A549 (cell line): ENCODE data around the gene SH3RF1. TPM values are rescaled to one million over a fixed set of nuclear protein-coding genes. Genes with fewer than 3 reads are reported as not detected.

Experiments used
- ATAC-seq, 2 experiments: fragments of 200-7000 bp in 1 of 2; fragments of >200 bp in 1 of 2; cut with Nextera tagmentation in 1 of 2; cut with Tn5 transposase in 1 of 2; 3 replicates each; pipeline versions ENCODE4 v1.8.0 to v1.9.1; 2018 to 2020; ENCODE audit warnings: mild to moderate bottlenecking in 1 of 2, moderate library complexity in 1 of 2
- CTCF ChIA-PET: fragments of 300-600 bp; sonication (Branson Sonifier 250); formaldehyde crosslinking; extraction: SDS; loops from one replicate; lab custom pipeline; 2021; ENCODE audit warnings: antibody characterized with exemption, inconsistent platforms; lab: Yijun Ruan, JAX
- POLR2A ChIA-PET: fragments of 350-600 bp; formaldehyde crosslinking; extraction: SDS; loops from one replicate; lab custom pipeline; 2021; ENCODE audit warnings: antibody characterized with exemption, inconsistent platforms; lab: Yijun Ruan, JAX
- DNase-seq, 2 experiments: peaks; one replicate each; pipeline versions ENCODE4 v3.0.0 to v3.0.0-alpha.2; 2011 to 2016; ENCODE audit warnings: low read depth in 1 of 2, low spot score in 1 of 2
- FAIRE-seq: peaks from 2 replicates; lab custom pipeline; 2011; peaks lifted over from hg19 to GRCh38; lab: Jason Lieb, UNC
- H3K27ac ChIP-seq, 2 experiments: fragments of >200 bp; sonication (Bioruptor Twin); formaldehyde crosslinking; 3 replicates each; pipeline ENCODE4 v1.5.1; 2016 to 2017
- H3K4me1 ChIP-seq: fragments of >200 bp; sonication (Bioruptor Twin); formaldehyde crosslinking; 3 replicates; pipeline ENCODE4 v1.6.1; 2016
- H3K4me2 ChIP-seq: fragments of >200 bp; sonication (Bioruptor Twin); formaldehyde crosslinking; 3 replicates; pipeline ENCODE4 v1.6.1; 2016
- H3K4me3 ChIP-seq: fragments of >200 bp; sonication (Bioruptor Twin); formaldehyde crosslinking; 3 replicates; pipeline ENCODE4 v1.5.1; 2016
- H3K9me3 ChIP-seq: fragments of >200 bp; sonication (Bioruptor Twin); formaldehyde crosslinking; 3 replicates; pipeline ENCODE4 v1.6.1; 2016
- BCL3 ChIP-seq: fragments of >200 bp; sonication (Bioruptor Twin); formaldehyde crosslinking; IDR thresholded peaks from 3 replicates; pipeline ENCODE4 v1.6.1; 2016
- BHLHE40 ChIP-seq: IDR thresholded peaks from 2 replicates; pipeline ENCODE4 v1.6.1; 2012; ENCODE audit warnings: low read depth, low read length, inconsistent platforms
- ELK1 ChIP-seq: fragments of 150-350 bp; IDR thresholded peaks from 2 replicates; pipeline ENCODE4 v1.6.1; 2014; ENCODE audit warnings: low read depth, mild to moderate bottlenecking, low read length
- EP300 ChIP-seq, 2 experiments: fragments of >200 bp; sonication (Bioruptor Twin); formaldehyde crosslinking; IDR thresholded peaks; 2 replicates in 1 of 2; 3 replicates in 1 of 2; pipeline ENCODE4 v1.6.1; 2016 to 2017
- FOSB ChIP-seq: fragments of 250-450 bp; sonication (Bioruptor Pico); IDR thresholded peaks from 2 replicates; pipeline ENCODE4 v1.5.0; 2020; ENCODE audit warnings: mild to moderate bottlenecking, moderate library complexity
- HDAC2 ChIP-seq: fragments of 200-600 bp; sonication (generic); IDR thresholded peaks from 2 replicates; pipeline ENCODE4 v1.6.1; 2016
- HEYL ChIP-seq: fragments of 250-450 bp; sonication (Bioruptor Pico); IDR thresholded peaks from 2 replicates; pipeline ENCODE4 v1.8.0; 2021; ENCODE audit warnings: mild to moderate bottlenecking, moderate library complexity
- HMGXB4 ChIP-seq: fragments of 250-450 bp; sonication (Bioruptor Pico); IDR thresholded peaks from 2 replicates; pipeline ENCODE4 v1.5.0; 2021; ENCODE audit warnings: mild to moderate bottlenecking, moderate library complexity, borderline replicate concordance
- HOXB13 ChIP-seq: fragments of 250-450 bp; sonication (Bioruptor Pico); IDR thresholded peaks from 2 replicates; pipeline ENCODE4 v1.5.0; 2020; ENCODE audit warnings: low read depth, mild to moderate bottlenecking, moderate library complexity
- JUN ChIP-seq, 2 experiments: fragments of >200 bp; sonication (Bioruptor Twin); formaldehyde crosslinking; IDR thresholded peaks; 2 replicates in 1 of 2; 3 replicates in 1 of 2; pipeline ENCODE4 v1.6.1; 2016 to 2017
- JUNB ChIP-seq: fragments of >200 bp; sonication (Bioruptor Twin); formaldehyde crosslinking; IDR thresholded peaks from 2 replicates; pipeline ENCODE4 v1.6.1; 2016
- KDM1A ChIP-seq: fragments of 200-600 bp; sonication (generic); IDR thresholded peaks from 2 replicates; pipeline ENCODE4 v1.6.1; 2016; ENCODE audit warnings: low read depth, mild to moderate bottlenecking
- KDM5A ChIP-seq: fragments of 200-600 bp; sonication (generic); IDR thresholded peaks from 2 replicates; pipeline ENCODE4 v1.6.1; 2016; ENCODE audit warnings: antibody characterized with exemption, mild to moderate bottlenecking
- MAFK ChIP-seq: fragments of 450-650 bp; IDR thresholded peaks from 2 replicates; pipeline ENCODE4 v1.6.1; 2014; ENCODE audit not compliant: partially characterized antibody
- MAZ ChIP-seq: fragments of 150-350 bp; IDR thresholded peaks from 2 replicates; pipeline ENCODE4 v1.6.1; 2014; ENCODE audit warnings: antibody characterized with exemption, low read depth, low read length, borderline replicate concordance
- POLR2AphosphoS2 ChIP-seq: conservative IDR thresholded peaks from 2 replicates; pipeline ENCODE4 v1.6.1; 2012; ENCODE audit warnings: low read length, improper control_type of control experiment, inconsistent platforms
- RAD21 ChIP-seq, 2 experiments: fragments of >200 bp in 1 of 2; sonication (Bioruptor Twin) in 1 of 2; formaldehyde crosslinking in 1 of 2; IDR thresholded peaks in 1 of 2; conservative IDR thresholded peaks in 1 of 2; 2 replicates in 1 of 2; 3 replicates in 1 of 2; pipeline ENCODE4 v1.6.1; 2012 to 2018; ENCODE audit warnings: inconsistent platforms in 1 of 2
- SMC3 ChIP-seq: fragments of >200 bp; sonication (Bioruptor Twin); formaldehyde crosslinking; IDR thresholded peaks from 3 replicates; pipeline ENCODE4 v1.6.1; 2018; ENCODE audit warnings: inconsistent platforms
- ZC3H11A ChIP-seq: fragments of 450-650 bp; IDR thresholded peaks from 2 replicates; pipeline ENCODE4 v1.6.1; 2014; ENCODE audit warnings: antibody characterized with exemption, mild to moderate bottlenecking
- WGBS: methylation state at CpG from one replicate; pipeline ENCODE4 v1.1.6; 2017; ENCODE audit errors: missing lambda C conversion rate; 5-methylcytosine and 5-hydroxymethylcytosine counted together
- polyA plus RNA-seq, 4 experiments: library from polyadenylated mRNA; depleted of rRNA in 3 of 4; stranded (reverse); fragments of >200 nt; fragmentation: RNase III in 1 of 4; extraction: RNeasy Plus Mini Kit Qiagen cat#74134 plus additional on column Dnase treatment in 1 of 4; gene quantifications; 2 replicates in 3 of 4; 3 replicates in 1 of 4; pipeline ENCODE4 v1.2.3, GENCODE V29; 2011 to 2017
- TF ChIP-seq, protein P1 (sequence below): IDR thresholded peaks from 2 replicates; pipeline ENCODE4 v1.6.1; 2012; ENCODE audit warnings: low read depth, borderline replicate concordance
- TF ChIP-seq, protein P2 (sequence below): fragments of 250-450 bp; sonication (Bioruptor Pico); IDR thresholded peaks from 2 replicates; pipeline ENCODE4 v1.5.0; 2020; ENCODE audit warnings: low read depth, mild to moderate bottlenecking, moderate library complexity

Gene SH3RF1
- polyA plus RNA-seq, 2 of the 4 experiments (the other 2 are of a cell fraction): 8.0 to 15.1 TPM

GRCh38 chr4:169158046-169158445 lies 112.7 kb downstream of the SH3RF1 start:
- TF ChIP-seq ELK1 (no peak), BCL3 (no peak), MAFK (no peak), JUNB (no peak), RAD21 (conservative IDR thresholded peaks at IDR 0.05 in 1 of 2, IDR thresholded peaks at IDR 0.05 in 1 of 2) (no peak), KDM5A (no peak), KDM1A (no peak), ZC3H11A (no peak), BHLHE40 (no peak), JUN (IDR thresholded peaks at IDR 0.05) (no peak), HDAC2 (no peak), SMC3 (no peak), MAZ (no peak), POLR2AphosphoS2 (no peak), EP300 (IDR thresholded peaks at IDR 0.05) (no peak), FOSB (no peak)
- TF ChIP-seq, protein P1, sequence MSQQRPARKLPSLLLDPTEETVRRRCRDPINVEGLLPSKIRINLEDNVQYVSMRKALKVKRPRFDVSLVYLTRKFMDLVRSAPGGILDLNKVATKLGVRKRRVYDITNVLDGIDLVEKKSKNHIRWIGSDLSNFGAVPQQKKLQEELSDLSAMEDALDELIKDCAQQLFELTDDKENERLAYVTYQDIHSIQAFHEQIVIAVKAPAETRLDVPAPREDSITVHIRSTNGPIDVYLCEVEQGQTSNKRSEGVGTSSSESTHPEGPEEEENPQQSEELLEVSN: no peak
- TF ChIP-seq, protein P2, sequence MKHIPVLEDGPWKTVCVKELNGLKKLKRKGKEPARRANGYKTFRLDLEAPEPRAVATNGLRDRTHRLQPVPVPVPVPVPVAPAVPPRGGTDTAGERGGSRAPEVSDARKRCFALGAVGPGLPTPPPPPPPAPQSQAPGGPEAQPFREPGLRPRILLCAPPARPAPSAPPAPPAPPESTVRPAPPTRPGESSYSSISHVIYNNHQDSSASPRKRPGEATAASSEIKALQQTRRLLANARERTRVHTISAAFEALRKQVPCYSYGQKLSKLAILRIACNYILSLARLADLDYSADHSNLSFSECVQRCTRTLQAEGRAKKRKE: no peak
- Histone ChIP-seq H3K4me3 (no peak overlapping the region), H3K9me3 (no peaks in the 10 kb centered on the region), H3K4me1 (peaks cover 33% of the 10 kb centered on the region), H3K4me2 (no peak overlapping the region), H3K27ac (no peak overlapping the region)
- CTCF ChIA-PET: no interaction called here
- POLR2A ChIA-PET: no interaction called here
- DNase-seq (no peak), FAIRE-seq (no peak), ATAC-seq (no peak)
- 97% methylated on average over 4 of the region's 4 CpGs for WGBS

GRCh38 chr4:169156392-169156791 lies 114.4 kb downstream of the SH3RF1 start:
- no peak for TF ChIP-seq HOXB13
- TF ChIP-seq HMGXB4 (CRISPR knock-in tag): no peak
- TF ChIP-seq, protein P2: no peak
- TF ChIP-seq HEYL (CRISPR knock-in tag): no peak
- Histone ChIP-seq H3K27ac (no peak overlapping the region), H3K4me3 (no peak overlapping the region), H3K4me2 (no peak overlapping the region), H3K9me3 (no peaks in the 10 kb centered on the region), H3K4me1 (peaks cover 36% of the 10 kb centered on the region)
- no peak for ATAC-seq
- no peak for DNase-seq
- POLR2A ChIA-PET: no interaction called here
- 97% methylated on average over 3 of the region's 3 CpGs for WGBS
- CTCF ChIA-PET: no interaction called here
- FAIRE-seq: no peak
